NCI-H82 treated with DMSO at 0.1 percent for 48 hours (cell line): ENCODE results near the gene GNG5.
"Not testable (repeated sequence)": the region's sequence is repeated elsewhere in the genome, so short reads cannot be mapped to it uniquely, and the experiment has no call there.

Experiments
- DNase-seq: peaks from one replicate; lab custom pipeline; 2025; ENCODE audit not compliant: unreplicated experiment; lab: John Stamatoyannopoulos, UW

The GNG5 gene

GRCh38 chr1:84506002-84506728 is at the start of gene GNG5, which contains the start of gene SPATA1:
GNG5 (minus strand) TSS chr1:84506581; CDS start chr1:84506091, 490 bp downstream.
SPATA1 (plus strand) TSS chr1:84506386; CDS start chr1:84516360, 9,974 bp downstream.
- peak; percentile 91 for DNase-seq

GRCh38 chr1:84550826-84551225 is 44.4 kb upstream of the GNG5 start:
- no peak for DNase-seq

GRCh38 chr1:84541679-84542078 is 35.3 kb upstream of the GNG5 start:
- no peak for DNase-seq

- DNase-seq, result no peak
These were observed 34.4 kb upstream of the GNG5 start for GRCh38 chr1:84540759-84541158.

GRCh38 chr1:84539972-84540371 is 33.6 kb upstream of the GNG5 start:
- no peak for DNase-seq

- no peak for DNase-seq
These were observed 32.2 kb upstream of the GNG5 start for GRCh38 chr1:84538599-84538998.

GRCh38 chr1:84525779-84526178 is 19.4 kb upstream of the GNG5 start:
- no peak for DNase-seq

GRCh38 chr1:84524590-84524989 is 18.2 kb upstream of the GNG5 start:
- DNase-seq, result no peak

GRCh38 chr1:84510668-84511067 is 4.3 kb upstream of the GNG5 start:
- DNase-seq, result no peak

GRCh38 chr1:84510165-84510564 is 3.8 kb upstream of the GNG5 start:
- DNase-seq, result no peak

- no peak for DNase-seq
These were observed 2.6 kb upstream of the GNG5 start for GRCh38 chr1:84509029-84509428.

- no peak for DNase-seq
These were observed 2.1 kb upstream of the GNG5 start for GRCh38 chr1:84508510-84508909.

- DNase-seq, result not testable (repeated sequence)
These were observed 1.5 kb upstream of the GNG5 start for GRCh38 chr1:84507887-84508286.

GRCh38 chr1:84506729-84507453 is 510 bp upstream of the GNG5 start:
- no peak for DNase-seq

GRCh38 chr1:84505493-84506001 is 834 bp downstream of the GNG5 start:
- DNase-seq, result peak; percentile 38

- DNase-seq, result peak; percentile 20
These were observed 1.5 kb downstream of the GNG5 start for GRCh38 chr1:84504580-84505492.

GRCh38 chr1:84502927-84503326 is 3.5 kb downstream of the GNG5 start:
- no peak for DNase-seq

GRCh38 chr1:84497631-84498275 is 8.6 kb downstream of the GNG5 start:
- no peak for DNase-seq

- DNase-seq, result no peak
These were observed 9.9 kb downstream of the GNG5 start for GRCh38 chr1:84496498-84496897.

- no peak for DNase-seq
These were observed 12.6 kb downstream of the GNG5 start for GRCh38 chr1:84493747-84494146.

GRCh38 chr1:84492726-84493125 is 13.7 kb downstream of the GNG5 start:
- DNase-seq, result peak; percentile 84
